EH (cell line): ENCODE results near the gene SUPT20HL1.
"Not testable (repeated sequence)": the region's sequence is repeated elsewhere in the genome, so short reads cannot be mapped to it uniquely, and the experiment has no call there.

Experiments
- DNase-seq: peaks from one replicate; pipeline ENCODE4 v3.0.0-alpha.2; 2015; ENCODE audit warnings: low read depth

SUPT20HL1 gene

GRCh38 chrX:24360272-24360671, at the start of gene SUPT20HL1:
SUPT20HL1 (plus strand) TSS chrX:24360639; CDS start chrX:24362761, 2,122 bp downstream.
- DNase-seq: no peak

GRCh38 chrX:24310916-24311315, 49.5 kb upstream of the SUPT20HL1 start:
- not testable (repeated sequence) for DNase-seq

- DNase-seq: not testable (repeated sequence)
Measured at GRCh38 chrX:24311507-24312248, 48.8 kb upstream of the SUPT20HL1 start.

- DNase-seq: not testable (repeated sequence)
Measured at GRCh38 chrX:24312249-24312607, 48.2 kb upstream of the SUPT20HL1 start.

GRCh38 chrX:24314019-24314635, 46.3 kb upstream of the SUPT20HL1 start, which contains the start of gene SUPT20HL2:
SUPT20HL2 (minus strand) TSS chrX:24314069; CDS start chrX:24313315, 754 bp downstream.
- no peak for DNase-seq

- no peak for DNase-seq
Measured at GRCh38 chrX:24316111-24316510, 44.3 kb upstream of the SUPT20HL1 start.

- DNase-seq: no peak
Measured at GRCh38 chrX:24317567-24317966, 42.9 kb upstream of the SUPT20HL1 start.

- DNase-seq: no peak
Measured at GRCh38 chrX:24321741-24322395, 38.6 kb upstream of the SUPT20HL1 start.

GRCh38 chrX:24325231-24325630, 35.2 kb upstream of the SUPT20HL1 start:
- no peak for DNase-seq

- DNase-seq: peak; percentile 33
Measured at GRCh38 chrX:24332878-24333277, 27.6 kb upstream of the SUPT20HL1 start.

- peak; percentile 48 for DNase-seq
Measured at GRCh38 chrX:24333371-24333770, 27.1 kb upstream of the SUPT20HL1 start.

- peak; percentile 41 for DNase-seq
Measured at GRCh38 chrX:24334461-24334860, 26.0 kb upstream of the SUPT20HL1 start.

- peak; percentile 66 for DNase-seq
Measured at GRCh38 chrX:24335871-24336270, 24.6 kb upstream of the SUPT20HL1 start.

GRCh38 chrX:24339911-24340310, 20.5 kb upstream of the SUPT20HL1 start:
- peak; percentile 53 for DNase-seq

- DNase-seq: no peak
Measured at GRCh38 chrX:24340501-24340900, 19.9 kb upstream of the SUPT20HL1 start.

GRCh38 chrX:24341795-24342194, 18.6 kb upstream of the SUPT20HL1 start:
- DNase-seq: peak; percentile 92

GRCh38 chrX:24343719-24344118, 16.7 kb upstream of the SUPT20HL1 start:
- no peak for DNase-seq

GRCh38 chrX:24347881-24348280, 12.6 kb upstream of the SUPT20HL1 start:
- DNase-seq: no peak

GRCh38 chrX:24350217-24350616, 10.2 kb upstream of the SUPT20HL1 start:
- DNase-seq: no peak

- peak; percentile 41 for DNase-seq
Measured at GRCh38 chrX:24355095-24355494, 5.3 kb upstream of the SUPT20HL1 start.

GRCh38 chrX:24357106-24357505, 3.3 kb upstream of the SUPT20HL1 start:
- peak; percentile 58 for DNase-seq

GRCh38 chrX:24362089-24362745, 1.8 kb downstream of the SUPT20HL1 start:
- not testable (repeated sequence) for DNase-seq
